ENCODE data around the gene SLC35A5. TPM values are rescaled to one million over a fixed set of nuclear protein-coding genes. Genes with fewer than 3 reads are reported as not detected.
"Not testable (repeated sequence)": the region's sequence is repeated elsewhere in the genome, so short reads cannot be mapped to it uniquely, and the experiment has no call there.

Gene SLC35A5
- total and polyA plus RNA-seq, 2 of the 4 experiments (the other 2 are of a cell fraction) = 19.5 to 25.6 TPM

- H3K9ac ChIP-seq (ENCODE audit: low read depth, low read length); intact Hi-C loops (cut with micrococcal nuclease); H4K20me1 ChIP-seq (ENCODE audit: insufficient read depth, low read length); DNase-seq; H2BK15ac ChIP-seq (ENCODE audit: low read depth, low read length); H3K4ac ChIP-seq (ENCODE audit: low read depth, low read length); H3K27ac ChIP-seq (ENCODE audit: insufficient read depth, low read length); H2AK5ac ChIP-seq (ENCODE audit: low read depth, low read length); in situ Hi-C loops (cut with MboI; ENCODE audit: low sequenced_read_pairs); H3K27me3 ChIP-seq (ENCODE audit: control insufficient read depth, insufficient read depth, low read length); H4K91ac ChIP-seq (ENCODE audit: insufficient read depth, low read depth, low read length); H3K9me1 ChIP-seq (ENCODE audit: insufficient read depth, low read length); H3K14ac ChIP-seq (replicated peaks; ENCODE audit: low read depth, low read length); H3K9me3 ChIP-seq (ENCODE audit: control insufficient read depth, insufficient read depth, low read length); H3K4me1 ChIP-seq (ENCODE audit: control insufficient read depth, insufficient read depth, low read length); dilution Hi-C loops (cut with HindIII; ENCODE audit: low sequenced_read_pairs, unreplicated experiment); H3K23ac ChIP-seq (ENCODE audit: low read depth, low read length); H4K8ac ChIP-seq (ENCODE audit: low read depth in 2 of 2, low read length in 2 of 2); H2BK5ac ChIP-seq (ENCODE audit: low read depth, low read length, poor library complexity, severe bottlenecking); H3K4me2 ChIP-seq (ENCODE audit: low read depth, low read length); ATAC-seq (ENCODE audit: low read depth); CTCF ChIA-PET; BruUV-seq (replicated peaks); POLR2A ChIA-PET (ENCODE audit: unreplicated experiment); H2AK9ac ChIP-seq (replicated peaks; ENCODE audit: low read depth, low read length, poor library complexity); H3K36me3 ChIP-seq (ENCODE audit: control insufficient read depth, insufficient read depth, low read length); H2BK20ac ChIP-seq (ENCODE audit: low read depth, low read length); H2BK120ac ChIP-seq (ENCODE audit: low read depth, low read length); H3K56ac ChIP-seq (ENCODE audit: extremely low read depth, insufficient read depth, low read length); H2AFZ ChIP-seq (replicated peaks; ENCODE audit: low read length, poor library complexity); H3K4me3 ChIP-seq (ENCODE audit: insufficient read depth, low read depth, low read length); H4K5ac ChIP-seq (ENCODE audit: low read depth, low read length); H3K18ac ChIP-seq (ENCODE audit: low read depth, low read length): not testable (repeated sequence)
- WGBS, 2 experiments (ENCODE audit: extremely low coverage in 2 of 2, insufficient read length in 1 of 2) = no CpG with 5 or more reads among the region's 15 CpGs
- peaks cover 9 to 24% of the 10 kb centered on the region in 2 experiments for H3K79me1 ChIP-seq (ENCODE audit: low read depth in 1 of 2, low read length in 2 of 2)
These were observed 2.5 kb downstream of the SLC35A5 start for GRCh38 chr3:112564247-112564939.

Measured in IMR-90 (cell line).